GM12801 (cell line): ENCODE data around the gene RFNG.

Experiments used
- TF ChIP-seq, protein P1 (sequence below): IDR thresholded peaks from one replicate; pipeline ENCODE4 v1.5.1; 2011; ENCODE audit warnings: control low read depth; ENCODE audit not compliant: insufficient read length; ENCODE audit errors: extremely low read depth

The RFNG gene

DNA sequence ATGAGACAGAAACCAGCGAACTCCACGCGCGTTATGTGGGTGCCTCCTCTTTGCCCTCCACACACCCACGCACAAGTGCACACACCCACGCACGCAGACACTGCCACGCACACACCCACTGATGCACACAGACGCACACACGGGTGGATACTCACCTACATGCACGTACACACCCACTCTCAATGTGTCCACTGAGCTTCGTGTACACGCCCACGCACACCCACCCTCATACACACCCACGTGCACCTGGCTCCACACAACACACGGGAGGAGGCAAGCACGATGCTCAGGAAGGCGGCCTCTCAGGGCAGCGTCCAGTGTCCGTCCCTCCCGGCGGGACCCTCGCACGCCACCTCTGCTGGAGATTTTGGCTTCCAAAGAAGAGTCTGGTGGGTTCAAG lies 4.2 kb downstream of the RFNG start:
- TF ChIP-seq, protein P1, sequence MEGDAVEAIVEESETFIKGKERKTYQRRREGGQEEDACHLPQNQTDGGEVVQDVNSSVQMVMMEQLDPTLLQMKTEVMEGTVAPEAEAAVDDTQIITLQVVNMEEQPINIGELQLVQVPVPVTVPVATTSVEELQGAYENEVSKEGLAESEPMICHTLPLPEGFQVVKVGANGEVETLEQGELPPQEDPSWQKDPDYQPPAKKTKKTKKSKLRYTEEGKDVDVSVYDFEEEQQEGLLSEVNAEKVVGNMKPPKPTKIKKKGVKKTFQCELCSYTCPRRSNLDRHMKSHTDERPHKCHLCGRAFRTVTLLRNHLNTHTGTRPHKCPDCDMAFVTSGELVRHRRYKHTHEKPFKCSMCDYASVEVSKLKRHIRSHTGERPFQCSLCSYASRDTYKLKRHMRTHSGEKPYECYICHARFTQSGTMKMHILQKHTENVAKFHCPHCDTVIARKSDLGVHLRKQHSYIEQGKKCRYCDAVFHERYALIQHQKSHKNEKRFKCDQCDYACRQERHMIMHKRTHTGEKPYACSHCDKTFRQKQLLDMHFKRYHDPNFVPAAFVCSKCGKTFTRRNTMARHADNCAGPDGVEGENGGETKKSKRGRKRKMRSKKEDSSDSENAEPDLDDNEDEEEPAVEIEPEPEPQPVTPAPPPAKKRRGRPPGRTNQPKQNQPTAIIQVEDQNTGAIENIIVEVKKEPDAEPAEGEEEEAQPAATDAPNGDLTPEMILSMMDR, result no peak

DNA sequence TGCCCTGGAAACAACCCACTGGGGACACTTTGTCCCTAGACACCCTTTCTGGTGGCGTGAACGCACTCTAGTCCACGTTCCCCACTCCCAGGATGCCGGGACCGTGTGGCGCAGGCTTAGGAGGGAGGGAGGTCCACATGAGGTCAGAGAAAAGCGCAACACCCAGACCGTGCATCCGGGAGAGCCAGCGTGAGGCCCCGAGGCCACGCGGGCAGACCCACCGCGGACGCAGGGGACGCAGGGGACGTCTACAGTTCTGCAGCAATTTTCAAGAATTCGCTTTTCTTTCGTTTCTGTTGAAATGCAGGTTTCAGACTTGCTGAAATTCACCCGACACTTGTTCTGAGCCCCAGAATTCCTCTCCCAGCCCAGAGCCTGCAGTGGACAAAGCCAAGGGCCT lies 4.7 kb downstream of the RFNG start:
- TF ChIP-seq, protein P1, result no peak

DNA sequence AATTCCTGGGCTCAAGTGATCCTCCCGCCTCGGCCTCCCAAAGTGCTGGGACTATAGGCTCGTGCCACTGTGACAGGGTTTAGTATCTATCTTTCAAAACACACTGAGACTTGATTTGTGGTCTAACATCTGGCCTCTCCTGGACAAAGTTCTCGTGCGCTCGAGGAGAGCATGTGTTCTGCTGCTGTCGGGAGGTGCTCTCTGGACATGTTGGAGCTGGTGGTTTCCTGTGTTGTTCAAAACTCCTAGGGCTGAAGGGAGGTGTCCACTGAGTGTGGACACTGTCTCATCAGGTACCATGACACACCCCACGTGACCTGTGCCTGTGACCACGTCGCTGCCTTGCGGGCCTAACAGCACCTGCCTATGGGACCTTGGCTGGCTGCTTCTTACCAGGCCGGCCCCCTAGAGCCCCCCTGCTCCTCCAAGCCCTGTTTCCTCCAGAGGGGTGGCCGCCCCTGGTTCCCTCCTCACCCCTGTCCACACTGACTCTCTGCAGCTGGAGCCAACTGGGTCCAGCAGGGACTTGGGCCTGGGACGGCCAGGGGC lies 5.6 kb downstream of the RFNG start:
- TF ChIP-seq, protein P1, result no peak

DNA sequence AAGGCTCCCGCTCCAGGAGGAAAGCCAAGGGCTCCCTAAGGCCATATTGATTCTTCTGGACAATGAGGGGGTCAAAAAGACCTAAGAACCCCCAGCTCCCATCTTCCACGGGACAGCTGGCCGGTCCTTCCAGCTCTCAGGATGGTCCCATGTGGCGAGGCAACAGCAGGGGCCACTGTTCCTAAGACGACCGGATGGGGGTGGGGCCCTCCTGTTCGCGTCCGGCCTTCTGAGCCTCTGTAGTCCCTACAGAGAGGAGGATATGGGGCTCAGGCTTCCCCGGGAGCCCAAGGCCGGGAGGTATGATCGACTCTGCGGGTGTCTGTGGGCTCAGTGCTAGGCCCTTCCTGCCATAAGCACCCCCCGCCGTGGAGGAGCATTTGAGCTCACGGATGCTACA lies 8.1 kb downstream of the RFNG start:
- TF ChIP-seq, protein P1, result no peak

DNA sequence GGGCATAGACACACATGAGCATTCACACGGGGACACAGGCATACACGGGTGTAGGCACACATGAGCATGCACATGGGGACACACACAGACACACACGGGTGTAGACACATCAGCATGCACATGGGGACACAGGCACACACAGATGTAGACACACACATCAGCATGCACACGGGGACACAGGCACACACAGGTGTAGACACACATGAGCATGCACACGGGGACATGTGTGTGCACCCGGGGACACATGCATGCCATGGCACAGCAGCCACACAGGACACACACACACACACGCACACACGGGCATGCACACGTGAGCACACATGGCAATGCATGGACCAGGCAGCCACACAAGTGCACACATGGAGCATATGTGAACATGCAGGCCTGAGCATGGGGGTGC lies 9.0 kb downstream of the RFNG start:
- TF ChIP-seq, protein P1, result no peak

DNA sequence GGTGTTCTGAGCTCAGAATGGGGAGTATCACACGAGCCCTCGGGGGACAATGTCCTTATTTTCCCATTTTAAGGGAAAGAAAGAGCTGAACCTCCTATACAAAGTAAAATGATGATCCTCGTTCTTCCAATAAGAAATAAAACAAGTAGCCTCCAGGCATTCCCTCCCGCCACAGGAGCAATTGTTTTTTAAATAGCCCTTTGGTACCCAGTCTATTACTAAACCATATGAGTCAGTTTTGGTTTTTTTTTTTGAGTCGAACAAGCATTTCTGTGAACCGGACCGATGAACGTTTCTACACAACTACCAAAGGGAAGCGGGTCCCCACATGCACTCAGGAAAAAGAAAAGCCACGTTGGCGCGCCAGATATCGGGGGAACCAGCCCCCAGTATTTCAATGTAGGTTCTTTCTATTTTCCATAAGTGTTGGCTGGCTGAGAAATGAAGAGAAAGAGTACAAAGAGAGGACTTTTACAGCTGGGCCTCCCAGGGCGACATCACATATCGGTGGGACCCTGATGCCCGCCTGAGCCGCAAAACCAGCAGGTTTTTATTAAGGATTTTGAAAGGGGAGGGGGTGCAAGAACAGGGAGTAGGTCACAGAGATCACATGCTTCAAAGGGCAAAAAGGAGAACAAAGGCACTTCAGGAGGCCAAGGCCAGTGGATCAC lies 10.3 kb downstream of the RFNG start:
- TF ChIP-seq, protein P1, result no peak

DNA sequence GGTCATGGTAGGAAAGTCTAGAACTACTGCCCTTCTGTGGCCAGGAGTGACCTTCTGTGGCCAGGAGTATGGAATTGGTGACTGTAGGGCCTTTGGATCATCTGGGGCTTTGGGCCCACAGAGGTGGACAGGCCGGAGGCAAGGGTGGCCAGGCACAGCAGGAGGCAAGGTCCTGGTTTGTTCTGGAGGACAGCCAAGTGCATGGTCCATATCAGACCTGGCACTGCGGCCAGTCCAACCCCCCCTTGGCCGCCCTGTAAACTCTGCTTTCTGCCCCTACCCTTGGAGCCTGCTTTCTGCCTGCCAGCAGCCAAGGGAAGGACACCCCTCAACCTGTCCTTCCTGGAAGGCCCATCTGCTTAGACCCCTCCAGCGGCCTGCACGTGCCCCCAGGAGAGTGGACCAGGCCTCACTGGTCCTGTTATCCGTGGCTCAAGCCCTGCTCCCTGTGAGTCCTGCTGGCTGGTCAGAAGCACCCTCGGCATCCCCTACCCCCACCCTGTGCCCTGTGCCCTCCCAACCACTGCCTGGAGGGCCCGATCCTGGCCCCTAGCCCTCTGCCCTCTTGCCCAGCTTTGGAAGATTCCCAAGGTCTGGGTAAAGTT lies 11.8 kb downstream of the RFNG start:
- TF ChIP-seq, protein P1, result no peak
